Activated CD8-positive, alpha-beta memory T cell treated with anti-CD3 and anti-CD28 coated beads for 48 hours (primary cell): ENCODE results near the gene RS1.

Experiments
- DNase-seq, 3 experiments: peaks; one replicate each; pipeline ENCODE4 v3.0.0-alpha.2; 2020; ENCODE audit warnings: low read depth in 2 of 3, low spot score in 2 of 3

The RS1 gene

GRCh38 chrX:18668071-18668835 is 3.7 kb downstream of the RS1 start:
- no peak for DNase-seq

DNA sequence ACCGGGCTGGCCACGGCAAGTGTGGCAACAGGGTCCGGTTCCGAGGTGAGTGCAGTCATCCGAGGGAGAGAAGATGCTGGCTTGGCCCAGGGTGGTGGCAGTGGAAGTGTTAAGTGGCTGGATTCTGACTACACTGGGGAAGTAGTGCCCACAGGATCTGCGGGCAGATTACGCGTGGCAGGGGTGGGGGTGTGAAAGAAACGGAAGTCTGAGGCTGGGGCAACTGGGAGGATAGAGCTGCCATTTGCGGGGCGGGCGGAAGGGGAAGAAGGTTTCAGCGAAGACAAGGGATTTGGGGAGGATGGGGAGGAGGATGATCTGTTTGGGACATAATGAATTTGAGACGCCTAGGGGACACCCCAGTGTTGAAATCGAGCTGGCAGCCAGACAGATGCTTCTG is 5.3 kb downstream of the RS1 start:
- DNase-seq: no peak

GRCh38 chrX:18664947-18665346 is 7.0 kb downstream of the RS1 start:
- DNase-seq: no peak

GRCh38 chrX:18661273-18661672 is 10.6 kb downstream of the RS1 start:
- no peak for DNase-seq

GRCh38 chrX:18654875-18655836 is 16.8 kb downstream of the RS1 start:
- no peak for DNase-seq

- no peak for DNase-seq
Observed at GRCh38 chrX:18652636-18653035, 19.3 kb downstream of the RS1 start.

- DNase-seq: no peak
Observed at GRCh38 chrX:18650662-18651061, 21.2 kb downstream of the RS1 start.

- no peak for DNase-seq
Observed at GRCh38 chrX:18649498-18649951, 22.4 kb downstream of the RS1 start.

- no peak for DNase-seq
Observed at GRCh38 chrX:18647621-18648020, 24.3 kb downstream of the RS1 start.

GRCh38 chrX:18643853-18644252 is 28.1 kb downstream of the RS1 start:
- no peak for DNase-seq

DNA sequence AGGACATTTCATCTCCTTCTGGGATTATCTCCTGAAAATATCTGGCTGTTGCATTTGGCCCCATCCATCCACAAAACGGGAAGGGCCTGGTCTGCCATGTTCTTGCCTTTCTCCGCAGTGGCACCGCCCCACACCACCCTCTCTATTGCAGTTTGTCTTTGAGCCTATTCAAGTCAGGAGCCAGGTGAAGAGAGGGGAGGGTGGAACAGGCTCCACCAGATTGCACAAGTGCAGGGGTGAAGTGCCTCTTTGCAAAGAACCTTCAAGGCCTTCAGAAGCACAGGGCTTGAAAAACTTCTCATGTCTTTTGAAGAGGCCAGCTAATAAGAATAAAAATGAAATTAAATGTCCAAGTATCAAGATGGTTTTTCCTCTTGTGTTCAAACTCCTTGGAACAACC is 28.7 kb downstream of the RS1 start:
- no peak for DNase-seq

DNA sequence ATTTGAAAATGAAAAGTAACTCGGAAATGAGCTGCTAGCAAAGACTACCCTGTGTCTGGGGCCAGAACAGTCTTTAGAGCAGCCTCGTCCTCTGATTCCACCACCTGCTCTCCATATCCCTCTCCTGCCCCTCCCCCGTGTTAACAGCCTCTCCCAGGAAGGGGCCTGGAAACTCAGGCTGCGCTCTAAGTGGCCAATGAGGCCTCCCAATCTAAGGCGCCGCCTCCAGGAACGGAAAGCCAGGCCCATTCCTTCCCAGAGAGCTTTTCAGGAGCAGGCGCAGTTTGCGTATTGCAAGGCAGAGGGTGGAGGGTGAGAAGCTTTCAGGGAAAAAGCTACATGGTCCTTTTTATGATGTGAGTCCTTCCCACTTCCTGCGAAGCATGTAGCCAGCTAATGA is 31.2 kb downstream of the RS1 start:
- DNase-seq: no peak

DNA sequence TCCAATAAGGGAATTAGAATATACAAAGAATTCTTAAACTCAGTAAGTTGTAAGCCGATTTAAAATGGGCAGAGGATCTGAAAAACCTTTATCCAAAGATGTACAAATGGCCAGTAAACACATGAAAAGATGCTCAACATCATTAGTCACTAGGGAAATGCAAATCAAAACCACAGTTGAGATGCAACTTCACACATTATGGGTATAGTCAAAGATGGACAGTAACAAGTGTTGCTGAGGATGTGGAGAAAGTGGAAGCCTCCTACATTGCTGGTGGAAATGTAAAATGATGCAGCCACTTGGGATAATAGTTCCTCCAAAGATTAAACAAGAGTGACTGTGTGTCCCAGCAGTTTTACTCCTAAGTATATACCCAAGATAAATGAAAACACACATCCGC is 32.6 kb downstream of the RS1 start:
- DNase-seq: no peak

DNA sequence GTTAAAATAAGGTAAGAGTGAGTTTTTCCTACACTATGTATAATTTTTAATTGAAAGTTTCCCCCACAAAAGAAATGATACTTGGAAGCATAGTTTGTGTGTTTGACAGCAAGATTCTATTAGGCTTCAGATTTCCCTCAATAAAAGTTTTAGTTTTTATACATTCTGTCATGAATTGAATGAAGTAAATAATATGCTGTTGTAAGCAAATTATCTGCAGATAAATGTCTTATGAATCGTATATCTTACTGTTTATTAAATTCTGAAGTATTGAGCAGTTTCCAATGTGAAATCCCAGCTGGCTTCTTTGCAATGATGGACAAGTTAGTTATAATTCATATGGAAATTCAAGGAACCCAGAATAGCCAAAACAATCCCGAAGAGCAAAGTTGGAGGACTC is 33.5 kb downstream of the RS1 start:
- DNase-seq: no peak

DNA sequence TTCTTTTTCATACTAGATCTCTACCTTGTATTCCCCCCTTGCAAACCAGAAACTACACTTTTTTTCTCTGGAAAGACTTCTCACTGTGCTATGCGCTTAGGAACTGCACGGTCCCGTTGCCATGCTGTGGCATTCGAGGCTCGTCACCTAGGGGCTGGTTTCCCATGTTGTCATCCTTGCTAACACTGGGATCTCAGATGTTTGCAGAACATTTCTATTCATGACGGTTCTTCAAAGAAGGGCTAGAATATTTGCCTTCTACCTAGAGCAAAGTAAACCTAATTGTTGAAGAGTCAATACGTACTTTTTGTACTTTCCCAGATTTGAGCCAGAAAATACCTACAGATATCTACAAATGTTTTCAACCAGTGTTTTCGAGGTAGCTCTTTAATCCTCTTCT is 41.0 kb downstream of the RS1 start:
- no peak for DNase-seq

DNA sequence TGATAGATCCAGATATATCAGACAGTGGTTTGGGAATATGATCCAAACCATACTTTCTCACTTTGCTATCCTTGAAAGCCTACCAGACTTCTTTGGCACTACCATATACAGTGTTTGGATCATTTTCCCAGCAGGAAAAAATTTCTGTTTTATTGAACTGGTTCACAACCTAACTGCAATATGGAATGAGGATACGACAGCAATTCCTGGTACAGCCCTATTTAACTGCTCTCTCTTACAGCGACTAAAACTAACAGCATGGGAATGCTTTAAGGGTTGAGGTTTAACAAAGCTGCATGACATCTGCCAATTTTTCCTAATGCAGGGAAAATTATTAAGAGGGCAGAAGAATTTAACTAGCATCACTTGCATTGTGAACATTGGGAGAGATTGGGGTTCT is 47.3 kb downstream of the RS1 start:
- no peak for DNase-seq

- DNase-seq: no peak
Observed at GRCh38 chrX:18620349-18620748, 51.6 kb downstream of the RS1 start.

- no peak for DNase-seq
Observed at GRCh38 chrX:18619288-18619687, 52.6 kb downstream of the RS1 start.

- DNase-seq: no peak
Observed at GRCh38 chrX:18617407-18617750, 54.5 kb downstream of the RS1 start.

GRCh38 chrX:18616688-18617406 is 55.1 kb downstream of the RS1 start:
- DNase-seq: no peak

DNA sequence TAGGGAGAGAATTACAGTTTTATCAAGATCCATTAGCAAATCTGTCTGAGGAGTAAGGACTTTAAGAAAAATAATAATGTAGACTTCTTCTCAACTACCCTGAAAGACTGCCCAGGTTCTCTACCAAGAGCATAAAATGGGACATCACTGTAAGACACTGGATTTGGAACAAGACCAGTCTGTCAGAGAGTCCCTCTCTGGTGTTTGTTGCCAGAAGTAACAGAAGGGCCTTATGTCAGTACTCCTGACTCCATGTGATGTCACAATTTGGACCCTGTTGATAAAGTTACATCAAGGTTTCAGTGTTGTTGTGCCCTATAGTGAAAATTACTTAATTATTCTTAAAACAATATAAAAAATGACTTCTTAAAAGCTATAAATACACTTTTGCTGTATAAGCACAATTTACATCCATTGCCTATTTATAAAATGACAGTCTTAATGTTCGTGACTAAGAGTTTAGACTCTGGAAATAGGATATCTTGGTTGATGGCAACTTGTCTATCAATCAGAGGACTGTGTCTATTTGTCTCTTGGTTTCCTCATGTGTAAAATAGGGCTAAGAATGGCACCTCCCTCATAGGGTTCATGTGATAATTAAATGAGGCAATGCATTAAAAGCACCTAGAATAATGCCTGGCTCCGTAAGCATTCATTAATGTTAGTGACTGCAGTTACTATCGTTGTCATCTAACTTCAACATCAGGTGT is 57.8 kb downstream of the RS1 start:
- DNase-seq: no peak
